ENCODE results near the gene TSPAN1. TPM values are rescaled to one million over a fixed set of nuclear protein-coding genes. Genes with fewer than 3 reads are reported as not detected.

TSPAN1 gene
- total RNA-seq, 1 donor from 2014 or later: 68.9 TPM

- peaks cover 23% of the 10 kb centered on the region for H3K4me1 ChIP-seq
- H3K4me3 ChIP-seq: no peak overlapping the region
- no peaks in the 10 kb centered on the region for H3K36me3 ChIP-seq
- no peak overlapping the region for H3K27ac ChIP-seq
- DNase-seq (no peak), ATAC-seq (no peak)
- intact Hi-C loops (cut with DNase I): no loop called here
- TF ChIP-seq CTCF (IDR thresholded peaks at IDR 0.05): no peak
- no peaks in the 10 kb centered on the region for H3K9me3 ChIP-seq
- H3K27me3 ChIP-seq (ENCODE audit: low read depth): no peaks in the 10 kb centered on the region
Observed at GRCh38 chr1:46136711-46137110, 38.2 kb upstream of the TSPAN1 start.

- no peaks in the 10 kb centered on the region for H3K27me3 ChIP-seq (ENCODE audit: low read depth)
- H3K9me3 ChIP-seq: no peaks in the 10 kb centered on the region
- TF ChIP-seq CTCF (IDR thresholded peaks at IDR 0.05): no peak
- no peaks in the 10 kb centered on the region for H3K36me3 ChIP-seq
- peak overlapping the region; percentile 25 for H3K27ac ChIP-seq
- no peak for DNase-seq
- intact Hi-C loops (cut with DNase I): no loop called here
- ATAC-seq: no peak
- H3K4me3 ChIP-seq: no peak overlapping the region
- H3K4me1 ChIP-seq: peaks cover 23% of the 10 kb centered on the region
Observed at GRCh38 chr1:46137916-46138315, 37.0 kb upstream of the TSPAN1 start.

- TF ChIP-seq CTCF (IDR thresholded peaks at IDR 0.05): no peak
- Histone ChIP-seq H3K4me1 (no peaks in the 10 kb centered on the region), H3K36me3 (no peaks in the 10 kb centered on the region), H3K27me3 (ENCODE audit: low read depth) (no peaks in the 10 kb centered on the region), H3K27ac (no peak overlapping the region), H3K9me3 (no peaks in the 10 kb centered on the region), H3K4me3 (no peak overlapping the region)
- ATAC-seq (no peak), DNase-seq (no peak)
- intact Hi-C loops (cut with DNase I): no loop called here
Observed at GRCh38 chr1:46148318-46148717, 26.6 kb upstream of the TSPAN1 start.

GRCh38 chr1:46150085-46150484, 24.8 kb upstream of the TSPAN1 start:
- no peak for TF ChIP-seq CTCF (IDR thresholded peaks at IDR 0.05)
- peak overlapping the region; percentile 48 for H3K27ac ChIP-seq

GRCh38 chr1:46152016-46152415, 22.9 kb upstream of the TSPAN1 start:
- TF ChIP-seq CTCF (IDR thresholded peaks at IDR 0.05): no peak
- intact Hi-C loops (cut with DNase I): no loop called here
- ATAC-seq: no peak

More at GRCh38 chr1:46150085-46150484, 24.8 kb upstream of the TSPAN1 start:
- H3K4me3 ChIP-seq: no peak overlapping the region
- H3K36me3 ChIP-seq: no peaks in the 10 kb centered on the region
- peak in 1 of 2 donors; percentile 37 for ATAC-seq
- H3K27me3 ChIP-seq (ENCODE audit: low read depth): no peaks in the 10 kb centered on the region
- intact Hi-C loops (cut with DNase I): no loop called here
- no peak for DNase-seq
- no peaks in the 10 kb centered on the region for H3K9me3 ChIP-seq
- H3K4me1 ChIP-seq: no peaks in the 10 kb centered on the region

GRCh38 chr1:46153228-46153627, 21.7 kb upstream of the TSPAN1 start:
- Histone ChIP-seq H3K9me3 (no peaks in the 10 kb centered on the region), H3K4me1 (no peaks in the 10 kb centered on the region), H3K27me3 (ENCODE audit: low read depth) (no peaks in the 10 kb centered on the region), H3K27ac (no peak overlapping the region), H3K4me3 (no peak overlapping the region), H3K36me3 (no peaks in the 10 kb centered on the region)
- intact Hi-C loops (cut with DNase I): no loop called here
- no peak for TF ChIP-seq CTCF (IDR thresholded peaks at IDR 0.05)
- no peak for DNase-seq
- no peak for ATAC-seq

More at GRCh38 chr1:46152016-46152415, 22.9 kb upstream of the TSPAN1 start:
- H3K4me1 ChIP-seq: no peaks in the 10 kb centered on the region
- H3K27me3 ChIP-seq (ENCODE audit: low read depth): no peaks in the 10 kb centered on the region
- DNase-seq: no peak
- H3K36me3 ChIP-seq: no peaks in the 10 kb centered on the region
- H3K9me3 ChIP-seq: no peaks in the 10 kb centered on the region
- no peak overlapping the region for H3K4me3 ChIP-seq
- H3K27ac ChIP-seq: no peak overlapping the region

All from lower lobe of right lung (tissue), 2 donors.